GM19238 (cell line): ENCODE measurements around the gene UBE2C.
"Not testable (repeated sequence)": the region's sequence is repeated elsewhere in the genome, so short reads cannot be mapped to it uniquely, and the experiment has no call there.

Source experiments
- DNase-seq: peaks from one replicate; pipeline ENCODE4 v3.0.0; 2011; ENCODE audit warnings: low spot score; ENCODE audit not compliant: insufficient read length

Gene UBE2C

GRCh38 chr20:45797955-45798354 is 14.5 kb upstream of the UBE2C start:
- not testable (repeated sequence) for DNase-seq

GRCh38 chr20:45798935-45799642 is 13.4 kb upstream of the UBE2C start:
- DNase-seq, result no peak

GRCh38 chr20:45801851-45802250 is 10.6 kb upstream of the UBE2C start:
- DNase-seq, result no peak

- DNase-seq, result no peak
These were observed 2.1 kb upstream of the UBE2C start for GRCh38 chr20:45810191-45810970.

GRCh38 chr20:45813006-45813340 is 529 bp downstream of the UBE2C start:
- DNase-seq, result no peak

GRCh38 chr20:45813489-45813888 is 1.0 kb downstream of the UBE2C start:
- DNase-seq, result no peak

GRCh38 chr20:45814314-45814713 is 1.9 kb downstream of the UBE2C start:
- no peak for DNase-seq

GRCh38 chr20:45816951-45817350 is 4.5 kb downstream of the UBE2C start:
- DNase-seq, result no peak

- DNase-seq, result no peak
These were observed 5.1 kb downstream of the UBE2C start for GRCh38 chr20:45817376-45818194.

- no peak for DNase-seq
These were observed 5.8 kb downstream of the UBE2C start for GRCh38 chr20:45818239-45818638.

GRCh38 chr20:45819466-45819865 is 7.0 kb downstream of the UBE2C start:
- DNase-seq, result no peak

- no peak for DNase-seq
These were observed 9.5 kb downstream of the UBE2C start for GRCh38 chr20:45821947-45822346.

- no peak for DNase-seq
These were observed 10.4 kb downstream of the UBE2C start for GRCh38 chr20:45822857-45823256.

- DNase-seq, result no peak
These were observed 11.7 kb downstream of the UBE2C start for GRCh38 chr20:45823949-45824835.

- DNase-seq, result no peak
These were observed 14.1 kb downstream of the UBE2C start for GRCh38 chr20:45826381-45827019.

GRCh38 chr20:45827030-45827652 is 14.7 kb downstream of the UBE2C start, which contains the start of gene TNNC2:
TSS of gene TNNC2 (minus strand) at chr20:45827312. CDS start at chr20:45827248, 64 bp downstream.
- DNase-seq, result no peak

GRCh38 chr20:45827712-45828111 is 15.3 kb downstream of the UBE2C start:
- no peak for DNase-seq

- no peak for DNase-seq
These were observed 16.1 kb downstream of the UBE2C start for GRCh38 chr20:45828589-45828988.

- DNase-seq, result not testable (repeated sequence)
These were observed 17.2 kb downstream of the UBE2C start for GRCh38 chr20:45829673-45830106.

- DNase-seq, result no peak
These were observed 20.2 kb downstream of the UBE2C start for GRCh38 chr20:45832619-45833018.
